ENCODE data around the gene INHA. TPM values are rescaled to one million over a fixed set of nuclear protein-coding genes. Genes with fewer than 3 reads are reported as not detected.

Gene INHA
- total RNA-seq, 1 experiment from 2014 or later, result not detected

DNA sequence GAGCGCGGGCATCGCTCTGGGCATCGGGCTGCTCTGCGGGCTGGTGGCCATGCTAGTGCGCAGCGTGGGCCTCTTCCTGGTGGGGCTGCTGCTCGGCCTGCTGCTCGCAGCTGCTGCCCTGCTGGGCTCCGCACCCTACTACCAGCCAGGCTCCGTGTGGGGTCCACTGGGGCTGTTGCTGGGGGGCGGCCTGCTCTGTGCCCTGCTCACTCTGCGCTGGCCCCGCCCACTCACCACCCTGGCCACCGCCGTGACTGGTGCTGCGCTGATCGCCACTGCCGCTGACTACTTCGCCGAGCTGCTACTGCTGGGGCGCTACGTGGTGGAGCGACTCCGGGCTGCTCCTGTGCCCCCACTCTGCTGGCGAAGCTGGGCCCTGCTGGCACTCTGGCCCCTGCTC, 24.5 kb upstream of the INHA start:
- ChIA-PET POLR2A (no interaction called here), CTCF (interaction anchor here (2.0 kb wide), 1 partner anchor 13 kb away, joined by 6 read pairs; no protein-coding TSS in a partner anchor), RAD21 (ENCODE audit: low non-redundant PET in 1 of 2, low total read pairs in 2 of 2, uncharacterized antibody in 2 of 2, unreplicated experiment in 2 of 2) (interaction anchor here in 1 of 2 experiments (0.6 kb wide), 1 partner anchor 160 kb away, joined by 3 read pairs; no protein-coding TSS in a partner anchor)
- ATAC-seq, result no peak
- no peaks in the 10 kb centered on the region for H3K27me3 ChIP-seq (ENCODE audit: insufficient read depth, low read length)
- TF ChIP-seq POLR2A (IDR thresholded peaks at IDR 0.05; ENCODE audit: borderline replicate concordance, extremely low read depth, insufficient read depth, insufficient read length) (no peak), CBX3 (IDR thresholded peaks at IDR 0.05; ENCODE audit: low read depth) (no peak)
- no peak overlapping the region for H2AFZ ChIP-seq (ENCODE audit: low read depth, low read length, poor library complexity, severe bottlenecking)
- DNase-seq (ENCODE audit: low read depth, low spot score), result no peak
- no peak overlapping the region for H3K4me3 ChIP-seq (replicated peaks in 1 of 2; ENCODE audit: low read depth in 1 of 2, low read length in 2 of 2)
- H3K9me3 ChIP-seq (ENCODE audit: control insufficient read depth in 1 of 2, insufficient read depth in 1 of 2, low read depth in 1 of 2, low read length in 2 of 2), result no peaks in the 10 kb centered on the region
- no TSS peak for BruUV-seq (replicated peaks)
- no peak overlapping the region for H3K4me2 ChIP-seq (ENCODE audit: low read length)
- H3K4me1 ChIP-seq (ENCODE audit: control insufficient read depth in 1 of 2, insufficient read depth in 2 of 2, low read length in 2 of 2), result peaks cover 3 to 23% of the 10 kb centered on the region in 2 experiments; a peak in 3 of 4 replicates
- H3K9ac ChIP-seq (ENCODE audit: low read length), result no peak overlapping the region
- H3K36me3 ChIP-seq (ENCODE audit: control insufficient read depth in 1 of 2, insufficient read depth in 2 of 2, low read length in 2 of 2), result peaks cover 2 to 6% of the 10 kb centered on the region in 2 experiments; a peak in 1 of 4 replicates
- intact Hi-C loops (cut with micrococcal nuclease), result no loop called here
- no peaks in the 10 kb centered on the region for H3K9me2 ChIP-seq (ENCODE audit: insufficient read depth)
- no peaks in the 10 kb centered on the region for H4K20me1 ChIP-seq (ENCODE audit: insufficient read depth)
- H3K79me2 ChIP-seq (ENCODE audit: insufficient read depth, low read length), result peaks cover 24% of the 10 kb centered on the region
- H3K27ac ChIP-seq (ENCODE audit: low read depth, low read length), result no peak overlapping the region

DNA sequence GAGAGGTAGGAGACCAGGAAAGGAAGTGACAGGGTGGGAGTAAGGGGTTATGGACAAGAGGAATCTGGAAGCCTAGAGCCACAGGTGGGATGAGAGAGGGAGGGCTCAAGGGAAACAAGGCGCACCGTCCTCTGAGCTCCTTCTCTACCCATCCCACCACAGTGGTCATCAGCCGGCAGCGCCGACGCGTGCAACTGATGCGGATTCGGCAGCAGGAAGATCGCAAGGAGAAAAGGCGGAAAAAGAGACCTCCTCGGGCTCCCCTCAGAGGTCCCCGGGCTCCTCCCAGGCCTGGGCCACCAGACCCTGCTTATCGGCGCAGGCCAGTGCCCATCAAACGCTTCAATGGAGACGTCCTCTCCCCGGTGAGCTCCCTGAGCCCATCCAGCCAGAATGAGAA, 23.1 kb upstream of the INHA start:
- Histone ChIP-seq H4K20me1 (ENCODE audit: insufficient read depth) (no peaks in the 10 kb centered on the region), H3K36me3 (ENCODE audit: control insufficient read depth in 1 of 2, insufficient read depth in 2 of 2, low read length in 2 of 2) (peaks cover 2 to 6% of the 10 kb centered on the region in 2 experiments; a peak in 1 of 4 replicates), H3K27me3 (ENCODE audit: insufficient read depth, low read length) (no peaks in the 10 kb centered on the region), H3K9ac (ENCODE audit: low read length) (no peak overlapping the region), H3K9me3 (ENCODE audit: control insufficient read depth in 1 of 2, insufficient read depth in 1 of 2, low read depth in 1 of 2, low read length in 2 of 2) (no peaks in the 10 kb centered on the region), H3K27ac (ENCODE audit: low read depth, low read length) (no peak overlapping the region), H3K4me3 (replicated peaks in 1 of 2; ENCODE audit: low read depth in 1 of 2, low read length in 2 of 2) (no peak overlapping the region), H2AFZ (ENCODE audit: low read depth, low read length, poor library complexity, severe bottlenecking) (no peak overlapping the region), H3K9me2 (ENCODE audit: insufficient read depth) (no peaks in the 10 kb centered on the region), H3K4me2 (ENCODE audit: low read length) (no peak overlapping the region), H3K4me1 (ENCODE audit: control insufficient read depth in 1 of 2, insufficient read depth in 2 of 2, low read length in 2 of 2) (peaks cover 3 to 26% of the 10 kb centered on the region in 2 experiments; a peak in 3 of 4 replicates), H3K79me2 (ENCODE audit: insufficient read depth, low read length) (peaks cover 18% of the 10 kb centered on the region; the same call in 1 of the 2 replicates)
- DNase-seq (ENCODE audit: low read depth, low spot score), result no peak
- ChIA-PET CTCF (interaction anchor here (2.0 kb wide), 1 partner anchor 11 kb away, joined by 6 read pairs; no protein-coding TSS in a partner anchor), POLR2A (no interaction called here), RAD21 (ENCODE audit: low non-redundant PET in 1 of 2, low total read pairs in 2 of 2, uncharacterized antibody in 2 of 2, unreplicated experiment in 2 of 2) (no interaction called here)
- no TSS peak for BruUV-seq (replicated peaks)
- ATAC-seq, result no peak
- intact Hi-C loops (cut with micrococcal nuclease), result no loop called here
- no peak for TF ChIP-seq TCF7L2 (IDR thresholded peaks at IDR 0.05; ENCODE audit: borderline replicate concordance, extremely low read depth, insufficient read depth, insufficient read length)
- TF ChIP-seq POLR2A (IDR thresholded peaks at IDR 0.05; ENCODE audit: borderline replicate concordance, extremely low read depth, insufficient read depth, insufficient read length), result no peak
- no peak for TF ChIP-seq SIN3A (IDR thresholded peaks at IDR 0.05; ENCODE audit: low read depth)
- no peak for TF ChIP-seq EGR1 (IDR thresholded peaks at IDR 0.05; ENCODE audit: low read depth)
- no peak for TF ChIP-seq ELF1 (IDR thresholded peaks at IDR 0.05; ENCODE audit: borderline replicate concordance, low read depth)
- TF ChIP-seq, protein P1, sequence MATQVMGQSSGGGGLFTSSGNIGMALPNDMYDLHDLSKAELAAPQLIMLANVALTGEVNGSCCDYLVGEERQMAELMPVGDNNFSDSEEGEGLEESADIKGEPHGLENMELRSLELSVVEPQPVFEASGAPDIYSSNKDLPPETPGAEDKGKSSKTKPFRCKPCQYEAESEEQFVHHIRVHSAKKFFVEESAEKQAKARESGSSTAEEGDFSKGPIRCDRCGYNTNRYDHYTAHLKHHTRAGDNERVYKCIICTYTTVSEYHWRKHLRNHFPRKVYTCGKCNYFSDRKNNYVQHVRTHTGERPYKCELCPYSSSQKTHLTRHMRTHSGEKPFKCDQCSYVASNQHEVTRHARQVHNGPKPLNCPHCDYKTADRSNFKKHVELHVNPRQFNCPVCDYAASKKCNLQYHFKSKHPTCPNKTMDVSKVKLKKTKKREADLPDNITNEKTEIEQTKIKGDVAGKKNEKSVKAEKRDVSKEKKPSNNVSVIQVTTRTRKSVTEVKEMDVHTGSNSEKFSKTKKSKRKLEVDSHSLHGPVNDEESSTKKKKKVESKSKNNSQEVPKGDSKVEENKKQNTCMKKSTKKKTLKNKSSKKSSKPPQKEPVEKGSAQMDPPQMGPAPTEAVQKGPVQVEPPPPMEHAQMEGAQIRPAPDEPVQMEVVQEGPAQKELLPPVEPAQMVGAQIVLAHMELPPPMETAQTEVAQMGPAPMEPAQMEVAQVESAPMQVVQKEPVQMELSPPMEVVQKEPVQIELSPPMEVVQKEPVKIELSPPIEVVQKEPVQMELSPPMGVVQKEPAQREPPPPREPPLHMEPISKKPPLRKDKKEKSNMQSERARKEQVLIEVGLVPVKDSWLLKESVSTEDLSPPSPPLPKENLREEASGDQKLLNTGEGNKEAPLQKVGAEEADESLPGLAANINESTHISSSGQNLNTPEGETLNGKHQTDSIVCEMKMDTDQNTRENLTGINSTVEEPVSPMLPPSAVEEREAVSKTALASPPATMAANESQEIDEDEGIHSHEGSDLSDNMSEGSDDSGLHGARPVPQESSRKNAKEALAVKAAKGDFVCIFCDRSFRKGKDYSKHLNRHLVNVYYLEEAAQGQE (IDR thresholded peaks at IDR 0.05; ENCODE audit: low read depth), result no peak
- TF ChIP-seq, protein P2, sequence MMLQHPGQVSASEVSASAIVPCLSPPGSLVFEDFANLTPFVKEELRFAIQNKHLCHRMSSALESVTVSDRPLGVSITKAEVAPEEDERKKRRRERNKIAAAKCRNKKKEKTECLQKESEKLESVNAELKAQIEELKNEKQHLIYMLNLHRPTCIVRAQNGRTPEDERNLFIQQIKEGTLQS (IDR thresholded peaks at IDR 0.05), result no peak
- no peak for TF ChIP-seq JUND (IDR thresholded peaks at IDR 0.05)
- TF ChIP-seq, protein P3, sequence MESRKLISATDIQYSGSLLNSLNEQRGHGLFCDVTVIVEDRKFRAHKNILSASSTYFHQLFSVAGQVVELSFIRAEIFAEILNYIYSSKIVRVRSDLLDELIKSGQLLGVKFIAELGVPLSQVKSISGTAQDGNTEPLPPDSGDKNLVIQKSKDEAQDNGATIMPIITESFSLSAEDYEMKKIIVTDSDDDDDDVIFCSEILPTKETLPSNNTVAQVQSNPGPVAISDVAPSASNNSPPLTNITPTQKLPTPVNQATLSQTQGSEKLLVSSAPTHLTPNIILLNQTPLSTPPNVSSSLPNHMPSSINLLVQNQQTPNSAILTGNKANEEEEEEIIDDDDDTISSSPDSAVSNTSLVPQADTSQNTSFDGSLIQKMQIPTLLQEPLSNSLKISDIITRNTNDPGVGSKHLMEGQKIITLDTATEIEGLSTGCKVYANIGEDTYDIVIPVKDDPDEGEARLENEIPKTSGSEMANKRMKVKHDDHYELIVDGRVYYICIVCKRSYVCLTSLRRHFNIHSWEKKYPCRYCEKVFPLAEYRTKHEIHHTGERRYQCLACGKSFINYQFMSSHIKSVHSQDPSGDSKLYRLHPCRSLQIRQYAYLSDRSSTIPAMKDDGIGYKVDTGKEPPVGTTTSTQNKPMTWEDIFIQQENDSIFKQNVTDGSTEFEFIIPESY (IDR thresholded peaks at IDR 0.05; ENCODE audit: extremely low read depth, insufficient replicate concordance, low read length), result no peak
- TF ChIP-seq ZFX (IDR thresholded peaks at IDR 0.05), result no peak
- TF ChIP-seq RAD21 (IDR thresholded peaks at IDR 0.05; ENCODE audit: low read depth), result no peak

Measured in HCT116 (cell line).